ENCODE measurements around the gene PPP6R3. TPM values are rescaled to one million over a fixed set of nuclear protein-coding genes. Genes with fewer than 3 reads are reported as not detected.
A peak's percentile ranks its signal among the peaks of the same experiment; 100 is the strongest.

The PPP6R3 gene
- total and polyA plus RNA-seq, 2 of the 13 experiments (the other 11 are each of a cell fraction or from before 2014, with no cell fraction given), result 41.2 to 83.4 TPM

GRCh38 chr11:68610452-68611116, 150.0 kb downstream of the PPP6R3 start (continued):
- TF ChIP-seq, protein P1, sequence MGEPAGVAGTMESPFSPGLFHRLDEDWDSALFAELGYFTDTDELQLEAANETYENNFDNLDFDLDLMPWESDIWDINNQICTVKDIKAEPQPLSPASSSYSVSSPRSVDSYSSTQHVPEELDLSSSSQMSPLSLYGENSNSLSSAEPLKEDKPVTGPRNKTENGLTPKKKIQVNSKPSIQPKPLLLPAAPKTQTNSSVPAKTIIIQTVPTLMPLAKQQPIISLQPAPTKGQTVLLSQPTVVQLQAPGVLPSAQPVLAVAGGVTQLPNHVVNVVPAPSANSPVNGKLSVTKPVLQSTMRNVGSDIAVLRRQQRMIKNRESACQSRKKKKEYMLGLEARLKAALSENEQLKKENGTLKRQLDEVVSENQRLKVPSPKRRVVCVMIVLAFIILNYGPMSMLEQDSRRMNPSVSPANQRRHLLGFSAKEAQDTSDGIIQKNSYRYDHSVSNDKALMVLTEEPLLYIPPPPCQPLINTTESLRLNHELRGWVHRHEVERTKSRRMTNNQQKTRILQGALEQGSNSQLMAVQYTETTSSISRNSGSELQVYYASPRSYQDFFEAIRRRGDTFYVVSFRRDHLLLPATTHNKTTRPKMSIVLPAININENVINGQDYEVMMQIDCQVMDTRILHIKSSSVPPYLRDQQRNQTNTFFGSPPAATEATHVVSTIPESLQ (CRISPR knock-in tag; conservative IDR thresholded peaks at IDR 0.05), result no peak
- TF ChIP-seq ZNF619 (CRISPR knock-in tag; IDR thresholded peaks at IDR 0.05), result no peak
- TF ChIP-seq ZNF256 (CRISPR knock-in tag; conservative IDR thresholded peaks at IDR 0.05), result no peak
- TF ChIP-seq EZH2 (conservative IDR thresholded peaks at IDR 0.05; ENCODE audit: low read depth, low read length), result no peak
- TF ChIP-seq, protein P2, sequence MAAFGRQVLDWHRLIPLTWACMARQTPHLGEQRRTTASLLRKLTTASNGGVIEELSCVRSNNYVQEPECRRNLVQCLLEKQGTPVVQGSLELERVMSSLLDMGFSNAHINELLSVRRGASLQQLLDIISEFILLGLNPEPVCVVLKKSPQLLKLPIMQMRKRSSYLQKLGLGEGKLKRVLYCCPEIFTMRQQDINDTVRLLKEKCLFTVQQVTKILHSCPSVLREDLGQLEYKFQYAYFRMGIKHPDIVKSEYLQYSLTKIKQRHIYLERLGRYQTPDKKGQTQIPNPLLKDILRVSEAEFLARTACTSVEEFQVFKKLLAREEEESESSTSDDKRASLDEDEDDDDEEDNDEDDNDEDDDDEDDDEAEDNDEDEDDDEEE (CRISPR knock-in tag; IDR thresholded peaks at IDR 0.05), result no peak
- no peak for TF ChIP-seq TFDP2 (CRISPR knock-in tag; IDR thresholded peaks at IDR 0.05)
- TF ChIP-seq MTA1 (CRISPR knock-in tag; IDR thresholded peaks at IDR 0.05; ENCODE audit: borderline replicate concordance), result no peak
- no peak for TF ChIP-seq ONECUT2 (CRISPR knock-in tag; IDR thresholded peaks at IDR 0.05)

- ATAC-seq (peak; percentile 26), DNase-seq (ENCODE audit: low spot score) (no peak)
- WGBS (ENCODE audit: low lambda C conversion rate), result 85% methylated on average over 5 of the region's 6 CpGs
Measured at GRCh38 chr11:68615657-68616056, 155.1 kb downstream of the PPP6R3 start.

More at GRCh38 chr11:68615657-68616056, 155.1 kb downstream of the PPP6R3 start:
- intact Hi-C loops (cut with micrococcal nuclease; ENCODE audit: unreplicated experiment), result no loop called here
- BruUV-seq (replicated peaks), result no TSS peak
- in situ Hi-C loops (cut with HindIII; ENCODE audit: extremely low pct_ligation_motif_present, low pct_unique_long_range_greater_than_20kb), result no loop called here
- no peak for TF ChIP-seq SOX13 (IDR thresholded peaks at IDR 0.05)
- TF ChIP-seq SOX13 (CRISPR knock-in tag; conservative IDR thresholded peaks at IDR 0.05 in 1 of 2, IDR thresholded peaks at IDR 0.05 in 1 of 2), result peak in 1 of 2 experiments; percentile 18; a peak in 1 of 4 replicates
- peak; percentile 46 for TF ChIP-seq RBM22 (optimal IDR thresholded peaks at IDR 0.05; ENCODE audit: low read length)
- no peak for TF ChIP-seq MEIS1 (CRISPR knock-in tag; IDR thresholded peaks at IDR 0.05; ENCODE audit: borderline replicate concordance)
- no peak for TF ChIP-seq SOX6 (IDR thresholded peaks at IDR 0.05)
- 0 out of 2 replicates have a peak, but pooled peaks have one; percentile 16 for TF ChIP-seq SOX6 (CRISPR knock-in tag; IDR thresholded peaks at IDR 0.05)
- no peak for TF ChIP-seq KLF12 (CRISPR knock-in tag; IDR thresholded peaks at IDR 0.05; ENCODE audit: borderline replicate concordance)
- TF ChIP-seq ARNTL (CRISPR knock-in tag; IDR thresholded peaks at IDR 0.05), result no peak
- Histone ChIP-seq H4K20me1 (ENCODE audit: insufficient read depth, low read length) (no peaks in the 10 kb centered on the region), H2AFZ (ENCODE audit: low read length) (no peak overlapping the region), H3K79me2 (ENCODE audit: insufficient read depth, low read length) (no peaks in the 10 kb centered on the region), H3K4me2 (ENCODE audit: low read depth, low read length) (no peak overlapping the region), H3K36me3 (replicated peaks in 1 of 2; ENCODE audit: control insufficient read depth in 1 of 2, insufficient read depth in 2 of 2, low read length in 2 of 2) (peaks cover 17 to 41% of the 10 kb centered on the region in 2 experiments), H3K9me3 (ENCODE audit: low read length) (no peaks in the 10 kb centered on the region), H3K9ac (ENCODE audit: insufficient read depth, low read depth, low read length) (no peak overlapping the region), H3K27me3 (ENCODE audit: control insufficient read depth in 1 of 2, insufficient read depth in 2 of 2, low read length in 2 of 2) (no peaks in the 10 kb centered on the region), H3K4me1 (ENCODE audit: insufficient read depth, low read length) (no peaks in the 10 kb centered on the region; the same call in 1 of the 2 replicates), H3K4me3 (replicated peaks in 1 of 3; ENCODE audit: insufficient read depth in 1 of 3, low read depth in 2 of 3, low read length in 3 of 3) (no peak overlapping the region), H3K27ac (ENCODE audit: extremely low read length, insufficient read depth, low read length) (no peak overlapping the region)
- CTCF ChIA-PET (ENCODE audit: low intra/inter-chr PET ratio, low total read pairs), result no interaction called here
- POLR2A ChIA-PET, result no interaction called here
- FAIRE-seq, result no peak
